Esophagus squamous epithelium (tissue), 5 donors: ENCODE measurements around the gene ADGRE1. TPM values are rescaled to one million over a fixed set of nuclear protein-coding genes. Genes with fewer than 3 reads are reported as not detected.

Experiments
- DNase-seq: peaks from one replicate; lab custom pipeline; 2025; lab: John Stamatoyannopoulos, UW
- H3K27ac ChIP-seq, 4 donors: fragments of 200-600 bp; sonication (generic); one replicate each; pipeline ENCODE4 v1.5.1; 2016 to 2019; ENCODE audit warnings: mild to moderate bottlenecking in 1 of 4
- H3K27me3 ChIP-seq, 4 donors: fragments of 200-600 bp; sonication (generic); 1 replicate in 3 of 4; 2 replicates in 1 of 4; pipeline versions ENCODE4 v1.5.1 to v1.6.0; 2017 to 2021; ENCODE audit warnings: antibody characterized with exemption in 1 of 4
- H3K36me3 ChIP-seq, 3 donors: fragments of 200-600 bp; sonication (generic); one replicate each; pipeline ENCODE4 v1.5.1; 2016 to 2019
- H3K4me1 ChIP-seq, 3 donors: fragments of 200-600 bp; sonication (generic); one replicate each; pipeline ENCODE4 v1.5.1; 2017 to 2019
- H3K4me3 ChIP-seq, 4 donors: fragments of 200-600 bp; sonication (generic); 1 replicate in 3 of 4; 2 replicates in 1 of 4; pipeline ENCODE4 v1.5.1; 2016 to 2019; ENCODE audit warnings: mild to moderate bottlenecking in 2 of 4, moderate library complexity in 1 of 4
- H3K9me3 ChIP-seq, 3 donors: fragments of 200-600 bp; sonication (generic); one replicate each; pipeline ENCODE4 v1.5.1; 2016 to 2019
- CTCF ChIP-seq, 6 experiments: fragments of 450-650 bp in 4 of 6; fragments of 200-600 bp in 2 of 6; sonication (generic) in 2 of 6; IDR thresholded peaks; one replicate each; pipeline ENCODE4 v1.5.1; 2016 to 2019; ENCODE audit warnings: antibody characterized with exemption in 6 of 6, mild to moderate bottlenecking in 4 of 6, moderate library complexity in 4 of 6
- POLR2A ChIP-seq, 4 donors: fragments of 450-650 bp; IDR thresholded peaks; one replicate each; pipeline ENCODE4 v1.6.1; 2017; ENCODE audit warnings: antibody characterized with exemption in 4 of 4, mild to moderate bottlenecking in 4 of 4, moderate library complexity in 3 of 4
- WGBS, 2 donors: methylation state at CpG; one replicate each; pipeline ENCODE4 v1.1.5; 2018; 5-methylcytosine and 5-hydroxymethylcytosine counted together
- intact Hi-C: fragments of 100-400 bp; cut with DNase I; formaldehyde crosslinking; loops from one replicate; pipeline ENCODE4 v1.15.0; 2022
- total RNA-seq, 4 donors: library from RNA; depleted of rRNA; stranded (reverse); fragments of >200 nt; gene quantifications; one replicate each; pipeline ENCODE4 v1.1.0, GENCODE V29; 2016
- donor health status: DM: yes; HTN: yes; CAD: no.

Gene ADGRE1
- total RNA-seq, 4 donors from 2014 or later = 0.38 TPM; not detected in 3

GRCh38 chr19:6970021-6970420 lies 82.6 kb downstream of the ADGRE1 start:
- TF ChIP-seq CTCF (IDR thresholded peaks at IDR 0.05) = no peak
- no peak for TF ChIP-seq POLR2A (IDR thresholded peaks at IDR 0.05)
- WGBS, 2 donors = 33 to 43% methylated on average over 2 of the region's 2 CpGs
- Histone ChIP-seq H3K4me3 (no peak overlapping the region), H3K27me3 (peaks cover 0 to 13% (median 0%) of the 10 kb centered on the region in 4 donors), H3K9me3 (no peaks in the 10 kb centered on the region), H3K27ac (no peak overlapping the region), H3K36me3 (no peaks in the 10 kb centered on the region), H3K4me1 (no peaks in the 10 kb centered on the region)
- intact Hi-C loops = no loop called here
- DNase-seq = no peak

GRCh38 chr19:6970443-6970842 lies 83.1 kb downstream of the ADGRE1 start:
- intact Hi-C loops = no loop called here
- no peak overlapping the region for H3K27ac ChIP-seq
- DNase-seq = no peak
- H3K4me1 ChIP-seq = no peaks in the 10 kb centered on the region
- H3K9me3 ChIP-seq = no peaks in the 10 kb centered on the region
- no peak overlapping the region for H3K4me3 ChIP-seq
- WGBS, 2 donors = 79 to 84% methylated on average over 3 to 5 of the region's 5 CpGs
- TF ChIP-seq CTCF (IDR thresholded peaks at IDR 0.05) = no peak
- no peak for TF ChIP-seq POLR2A (IDR thresholded peaks at IDR 0.05)
- no peaks in the 10 kb centered on the region for H3K36me3 ChIP-seq
- H3K27me3 ChIP-seq = peaks cover 0 to 15% (median 0%) of the 10 kb centered on the region in 4 donors

- WGBS, 2 donors = 60 to 79% methylated on average over 1 of the region's 1 CpG
- TF ChIP-seq CTCF (IDR thresholded peaks at IDR 0.05) (no peak), POLR2A (IDR thresholded peaks at IDR 0.05) (no peak)
- Histone ChIP-seq H3K9me3 (no peaks in the 10 kb centered on the region), H3K27ac (no peak overlapping the region), H3K27me3 (peaks cover 0 to 15% (median 0%) of the 10 kb centered on the region in 4 donors), H3K36me3 (no peaks in the 10 kb centered on the region), H3K4me1 (no peaks in the 10 kb centered on the region), H3K4me3 (no peak overlapping the region)
- no peak for DNase-seq
- intact Hi-C loops = no loop called here
Measured at GRCh38 chr19:6971366-6971765, 84.0 kb downstream of the ADGRE1 start.

GRCh38 chr19:6976197-6976596 lies 88.8 kb downstream of the ADGRE1 start:
- 74 to 81% methylated on average over 5 of the region's 5 CpGs for WGBS, 2 donors
- Histone ChIP-seq H3K9me3 (peaks cover 0 to 15% (median 7%) of the 10 kb centered on the region in 3 donors), H3K4me3 (no peak overlapping the region), H3K27me3 (peaks cover 0 to 15% (median 0%) of the 10 kb centered on the region in 4 donors), H3K36me3 (no peaks in the 10 kb centered on the region), H3K27ac (no peak overlapping the region), H3K4me1 (no peaks in the 10 kb centered on the region)
- intact Hi-C loops = no loop called here
- no peak for DNase-seq
- TF ChIP-seq CTCF (IDR thresholded peaks at IDR 0.05) (no peak), POLR2A (IDR thresholded peaks at IDR 0.05) (no peak)

GRCh38 chr19:6979399-6979798 lies 92.0 kb downstream of the ADGRE1 start:
- H3K9me3 ChIP-seq = peaks cover 0 to 30% (median 17%) of the 10 kb centered on the region in 3 donors
- no peak for DNase-seq
- intact Hi-C loops = no loop called here
- 62 to 72% methylated on average over 3 of the region's 3 CpGs for WGBS, 2 donors
- no peak overlapping the region for H3K27ac ChIP-seq
- H3K27me3 ChIP-seq = peaks cover 0 to 8% (median 0%) of the 10 kb centered on the region in 4 donors
- no peaks in the 10 kb centered on the region for H3K4me1 ChIP-seq
- H3K36me3 ChIP-seq = no peaks in the 10 kb centered on the region
- TF ChIP-seq CTCF (IDR thresholded peaks at IDR 0.05) = no peak
- no peak for TF ChIP-seq POLR2A (IDR thresholded peaks at IDR 0.05)
- H3K4me3 ChIP-seq = no peak overlapping the region
